ENCODE results near the gene EHD4.

DNA sequence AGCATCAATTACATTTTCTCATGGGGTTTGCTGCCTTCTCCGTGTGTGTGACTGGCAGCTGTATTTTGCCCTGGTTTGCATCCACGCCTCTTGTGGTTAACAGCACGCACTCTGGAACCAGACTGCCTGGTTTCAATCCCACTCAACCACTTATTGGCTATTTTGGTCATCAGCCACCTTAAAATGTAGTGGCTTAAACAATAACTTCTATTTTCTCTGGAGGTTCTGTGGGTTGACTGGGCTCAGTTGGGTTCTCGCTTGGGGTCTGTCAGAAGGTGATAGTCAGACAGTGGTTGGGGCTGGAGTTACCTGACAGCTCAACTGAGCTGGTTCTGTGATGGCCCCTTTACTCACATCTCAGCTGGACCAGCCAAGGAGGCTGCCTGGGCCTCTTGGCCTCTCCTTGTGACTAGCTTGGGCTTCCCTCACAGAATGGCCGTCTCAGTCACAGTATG is 36.8 kb downstream of the EHD4 start:
- TF ChIP-seq, protein P1, sequence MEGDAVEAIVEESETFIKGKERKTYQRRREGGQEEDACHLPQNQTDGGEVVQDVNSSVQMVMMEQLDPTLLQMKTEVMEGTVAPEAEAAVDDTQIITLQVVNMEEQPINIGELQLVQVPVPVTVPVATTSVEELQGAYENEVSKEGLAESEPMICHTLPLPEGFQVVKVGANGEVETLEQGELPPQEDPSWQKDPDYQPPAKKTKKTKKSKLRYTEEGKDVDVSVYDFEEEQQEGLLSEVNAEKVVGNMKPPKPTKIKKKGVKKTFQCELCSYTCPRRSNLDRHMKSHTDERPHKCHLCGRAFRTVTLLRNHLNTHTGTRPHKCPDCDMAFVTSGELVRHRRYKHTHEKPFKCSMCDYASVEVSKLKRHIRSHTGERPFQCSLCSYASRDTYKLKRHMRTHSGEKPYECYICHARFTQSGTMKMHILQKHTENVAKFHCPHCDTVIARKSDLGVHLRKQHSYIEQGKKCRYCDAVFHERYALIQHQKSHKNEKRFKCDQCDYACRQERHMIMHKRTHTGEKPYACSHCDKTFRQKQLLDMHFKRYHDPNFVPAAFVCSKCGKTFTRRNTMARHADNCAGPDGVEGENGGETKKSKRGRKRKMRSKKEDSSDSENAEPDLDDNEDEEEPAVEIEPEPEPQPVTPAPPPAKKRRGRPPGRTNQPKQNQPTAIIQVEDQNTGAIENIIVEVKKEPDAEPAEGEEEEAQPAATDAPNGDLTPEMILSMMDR (conservative IDR thresholded peaks at IDR 0.05; ENCODE audit: low read length): no peak
- no peak for TF ChIP-seq EZH2phosphoT487 (IDR thresholded peaks at IDR 0.05; ENCODE audit: borderline replicate concordance)

All from Loucy (cell line).